Esophagus squamous epithelium (tissue), 5 donors: ENCODE data around the gene SH3PXD2A. TPM values are rescaled to one million over a fixed set of nuclear protein-coding genes. Genes with fewer than 3 reads are reported as not detected.

ENCODE experiments used
- DNase-seq: peaks from one replicate; lab custom pipeline; 2025; lab: John Stamatoyannopoulos, UW
- H3K27ac ChIP-seq, 4 donors: fragments of 200-600 bp; sonication (generic); one replicate each; pipeline ENCODE4 v1.5.1; 2016 to 2019; ENCODE audit warnings: mild to moderate bottlenecking in 1 of 4
- H3K27me3 ChIP-seq, 4 donors: fragments of 200-600 bp; sonication (generic); 1 replicate in 3 of 4; 2 replicates in 1 of 4; pipeline versions ENCODE4 v1.5.1 to v1.6.0; 2017 to 2021; ENCODE audit warnings: antibody characterized with exemption in 1 of 4
- H3K36me3 ChIP-seq, 3 donors: fragments of 200-600 bp; sonication (generic); one replicate each; pipeline ENCODE4 v1.5.1; 2016 to 2019
- H3K4me1 ChIP-seq, 3 donors: fragments of 200-600 bp; sonication (generic); one replicate each; pipeline ENCODE4 v1.5.1; 2017 to 2019
- H3K4me3 ChIP-seq, 4 donors: fragments of 200-600 bp; sonication (generic); 1 replicate in 3 of 4; 2 replicates in 1 of 4; pipeline ENCODE4 v1.5.1; 2016 to 2019; ENCODE audit warnings: mild to moderate bottlenecking in 2 of 4, moderate library complexity in 1 of 4
- H3K9me3 ChIP-seq, 3 donors: fragments of 200-600 bp; sonication (generic); one replicate each; pipeline ENCODE4 v1.5.1; 2016 to 2019
- CTCF ChIP-seq, 6 experiments: fragments of 450-650 bp in 4 of 6; fragments of 200-600 bp in 2 of 6; sonication (generic) in 2 of 6; IDR thresholded peaks; one replicate each; pipeline ENCODE4 v1.5.1; 2016 to 2019; ENCODE audit warnings: antibody characterized with exemption in 6 of 6, mild to moderate bottlenecking in 4 of 6, moderate library complexity in 4 of 6
- POLR2A ChIP-seq, 4 donors: fragments of 450-650 bp; IDR thresholded peaks; one replicate each; pipeline ENCODE4 v1.6.1; 2017; ENCODE audit warnings: antibody characterized with exemption in 4 of 4, mild to moderate bottlenecking in 4 of 4, moderate library complexity in 3 of 4
- WGBS, 2 donors: methylation state at CpG; one replicate each; pipeline ENCODE4 v1.1.5; 2018; 5-methylcytosine and 5-hydroxymethylcytosine counted together
- intact Hi-C: fragments of 100-400 bp; cut with DNase I; formaldehyde crosslinking; loops from one replicate; pipeline ENCODE4 v1.15.0; 2022
- total RNA-seq, 4 donors: library from RNA; depleted of rRNA; stranded (reverse); fragments of >200 nt; gene quantifications; one replicate each; pipeline ENCODE4 v1.1.0, GENCODE V29; 2016
- donor health status: DM: yes; HTN: yes; CAD: no.

SH3PXD2A gene
- total RNA-seq, 4 donors from 2014 or later = 25.1 to 57.8 (median 42.7) TPM

- Histone ChIP-seq H3K4me1 (peaks cover 18 to 82% (median 32%) of the 10 kb centered on the region in 3 donors), H3K9me3 (no peaks in the 10 kb centered on the region), H3K4me3 (no peak overlapping the region), H3K36me3 (peaks cover 0 to 39% (median 0%) of the 10 kb centered on the region in 3 donors), H3K27me3 (no peaks in the 10 kb centered on the region), H3K27ac (peak overlapping the region in 1 of 4 donors; percentile 17)
- DNase-seq = no peak
- 44 to 63% methylated on average over 2 of the region's 2 CpGs for WGBS, 2 donors
- intact Hi-C loops = no loop called here
- TF ChIP-seq CTCF (IDR thresholded peaks at IDR 0.05) (no peak), POLR2A (IDR thresholded peaks at IDR 0.05) (no peak)
Observed at GRCh38 chr10:103690281-103690680, 165.1 kb downstream of the SH3PXD2A start.

- Histone ChIP-seq H3K27me3 (no peaks in the 10 kb centered on the region), H3K4me3 (no peak overlapping the region), H3K36me3 (peaks cover 0 to 32% (median 0%) of the 10 kb centered on the region in 3 donors), H3K4me1 (peaks cover 14 to 67% (median 22%) of the 10 kb centered on the region in 3 donors), H3K27ac (no peak overlapping the region), H3K9me3 (no peaks in the 10 kb centered on the region)
- 56 to 64% methylated on average over 4 of the region's 4 CpGs for WGBS, 2 donors
- TF ChIP-seq CTCF (IDR thresholded peaks at IDR 0.05) (no peak), POLR2A (IDR thresholded peaks at IDR 0.05) (no peak)
- no peak for DNase-seq
- intact Hi-C loops = no loop called here
Observed at GRCh38 chr10:103688491-103688890, 166.9 kb downstream of the SH3PXD2A start.

- Histone ChIP-seq H3K27ac (peak overlapping the region in 2 of 4 donors; percentile 49 to 65), H3K4me1 (peaks cover 8 to 60% (median 20%) of the 10 kb centered on the region in 3 donors), H3K4me3 (no peak overlapping the region), H3K9me3 (no peaks in the 10 kb centered on the region), H3K27me3 (no peaks in the 10 kb centered on the region), H3K36me3 (peaks cover 0 to 35% (median 0%) of the 10 kb centered on the region in 3 donors)
- no peak for TF ChIP-seq POLR2A (IDR thresholded peaks at IDR 0.05)
- TF ChIP-seq CTCF (IDR thresholded peaks at IDR 0.05) = no peak
- DNase-seq = no peak
- WGBS, 2 donors = 94% methylated on average over 5 of the region's 5 CpGs
- intact Hi-C loops = no loop called here
Observed at GRCh38 chr10:103687718-103688117, 167.7 kb downstream of the SH3PXD2A start.

- Histone ChIP-seq H3K27ac (peak overlapping the region in 3 of 4 donors; percentile 9 to 65 (median 49)), H3K4me3 (no peak overlapping the region), H3K9me3 (no peaks in the 10 kb centered on the region), H3K27me3 (no peaks in the 10 kb centered on the region), H3K4me1 (peaks cover 3 to 54% (median 20%) of the 10 kb centered on the region in 3 donors), H3K36me3 (peaks cover 0 to 35% (median 0%) of the 10 kb centered on the region in 3 donors)
- no peak for DNase-seq
- TF ChIP-seq POLR2A (IDR thresholded peaks at IDR 0.05) = no peak
- intact Hi-C loops = no loop called here
- WGBS, 2 donors = 79% methylated on average over 6 of the region's 6 CpGs
Observed at GRCh38 chr10:103687172-103687571, 168.2 kb downstream of the SH3PXD2A start.

- Histone ChIP-seq H3K36me3 (peaks cover 0 to 41% (median 0%) of the 10 kb centered on the region in 3 donors), H3K9me3 (no peaks in the 10 kb centered on the region), H3K27me3 (no peaks in the 10 kb centered on the region), H3K27ac (peak overlapping the region in 3 of 4 donors; percentile 43 to 79 (median 65)), H3K4me1 (peaks cover 0 to 51% (median 20%) of the 10 kb centered on the region in 3 donors), H3K4me3 (no peak overlapping the region)
- 20 to 33% methylated on average over 4 to 6 of the region's 8 CpGs for WGBS, 2 donors
- TF ChIP-seq POLR2A (IDR thresholded peaks at IDR 0.05) (no peak), CTCF (IDR thresholded peaks at IDR 0.05) (peak; percentile 89 to 98 (median 93))
- no peak for DNase-seq
- intact Hi-C loops = no loop called here
Observed at GRCh38 chr10:103685880-103686669, 169.3 kb downstream of the SH3PXD2A start.
